K562 (cell line): ENCODE results near the gene ELOVL7. TPM values are rescaled to one million over a fixed set of nuclear protein-coding genes. Genes with fewer than 3 reads are reported as not detected.

Source experiments
- ATF2 ChIP-seq: sonication (generic); formaldehyde crosslinking; IDR thresholded peaks from 2 replicates; pipeline ENCODE4 v1.8.1; 2022; ENCODE audit warnings: missing genetic modification reagents
- BACH1 ChIP-seq: fragments of 200-800 bp; sonication (Bioruptor generic); IDR thresholded peaks from 2 replicates; pipeline ENCODE4 v1.6.1; 2016; ENCODE audit warnings: missing genetic modification characterization, missing compliant biosample characterization
- BCL6 ChIP-seq: fragments of 250-450 bp; sonication (Bioruptor Pico); IDR thresholded peaks from 2 replicates; pipeline ENCODE4 v1.4.0; 2020
- HINFP ChIP-seq: fragments of 450-650 bp; conservative IDR thresholded peaks from 2 replicates; pipeline ENCODE4 v1.6.1; 2016; ENCODE audit warnings: missing genetic modification characterization, low read depth, mild to moderate bottlenecking, control low read depth, missing compliant biosample characterization
- HMBOX1 ChIP-seq: sonication (generic); IDR thresholded peaks from 2 replicates; pipeline ENCODE4 v1.6.1; 2016
- KLF10 ChIP-seq: fragments of 250-450 bp; sonication (Bioruptor Pico); IDR thresholded peaks from 2 replicates; pipeline ENCODE4 v1.6.1; 2021; ENCODE audit warnings: matching md5 sums
- MTA1 ChIP-seq: fragments of 450-650 bp; IDR thresholded peaks from 2 replicates; pipeline ENCODE4 v1.6.1; 2017; ENCODE audit warnings: borderline replicate concordance
- NCOR1 ChIP-seq: fragments of 450-650 bp; IDR thresholded peaks from 2 replicates; pipeline ENCODE4 v1.6.1; 2016; ENCODE audit warnings: mild to moderate bottlenecking, moderate library complexity
- PRPF4 ChIP-seq: fragments of 200-400 bp; formaldehyde crosslinking; IDR thresholded peaks from one replicate; pipeline ENCODE4 v1.6.1; 2017; ENCODE audit warnings: low read length, low read depth, mild to moderate bottlenecking; ENCODE audit not compliant: insufficient read depth, poor library complexity, severe bottlenecking
- REST ChIP-seq, 2 experiments: fragments of 450-650 bp; formaldehyde crosslinking in 1 of 2; IDR thresholded peaks; 2 replicates each; pipeline versions ENCODE4 v1.4.0 to v1.6.1; 2014 to 2020; ENCODE audit warnings: mild to moderate bottlenecking in 2 of 2, borderline replicate concordance in 1 of 2, low read depth in 1 of 2
- SMC3 ChIP-seq: conservative IDR thresholded peaks from 2 replicates; pipeline ENCODE4 v1.6.1; 2011; ENCODE audit warnings: low read depth, low read length, improper control_type of control experiment; ENCODE audit not compliant: insufficient read depth
- STAT5B ChIP-seq: fragments of 250-450 bp; sonication (Bioruptor Pico); IDR thresholded peaks from 2 replicates; pipeline ENCODE4 v1.8.0; 2021; ENCODE audit warnings: mild to moderate bottlenecking, inconsistent platforms
- TEAD1 ChIP-seq, 2 experiments: fragments of 450-650 bp in 1 of 2; sonication (generic) in 1 of 2; formaldehyde crosslinking; IDR thresholded peaks; 2 replicates each; pipeline versions ENCODE4 v1.4.0 to v1.8.0; 2020 to 2022; ENCODE audit warnings: mild to moderate bottlenecking in 2 of 2, missing genetic modification reagents in 1 of 2
- ZNF75A ChIP-seq: fragments of 450-650 bp; formaldehyde crosslinking; IDR thresholded peaks from 2 replicates; pipeline ENCODE4 v1.4.0; 2020; ENCODE audit warnings: mild to moderate bottlenecking
- polyA plus RNA-seq, 8 experiments: library from polyadenylated mRNA; depleted of rRNA in 4 of 8; stranded (reverse) in 5 of 8; unstranded in 3 of 8; fragments of >200 nt; fragmentation: Nextera tagmentation in 2 of 8; fragmentation: Illumina TruSeq in 1 of 8; extraction: Ambion mirVana in 2 of 8; extraction: Trizol in 1 of 8; gene quantifications; 2 replicates each; pipeline versions ENCODE4 v1.2.1 to v1.2.3, GENCODE V29; 2011 to 2014; ENCODE audit warnings: inconsistent platforms in 1 of 8, missing spikeins in 1 of 8
- total RNA-seq, 7 experiments: library from RNA; depleted of rRNA in 6 of 7; stranded (reverse); fragments of >200 nt in 6 of 7; fragmentation: Illumina TruSeq in 2 of 7; extraction: Trizol in 2 of 7; gene quantifications; 2 replicates each; pipeline versions ENCODE4 v1.2.1 to v1.2.3, GENCODE V29; 2011 to 2021; ENCODE audit warnings: low replicate concordance in 1 of 7

Gene ELOVL7
- total and polyA plus RNA-seq, 9 of the 15 experiments (the other 6 are each of a cell fraction or from before 2014, with no cell fraction given) = 4.5 to 12.3 (median 6.9) TPM

GRCh38 chr5:60820593-60821487 lies 23.2 kb downstream of the ELOVL7 start (continued):
- TF ChIP-seq HMBOX1 (peak; percentile 59; the same call in 1 of the 2 replicates), ATF2 (no peak), BACH1 (tag) (peak; percentile 44; the same call in 1 of the 2 replicates), HINFP (peak; percentile 51; the same call in 1 of the 2 replicates), STAT5B (CRISPR knock-in tag) (no peak), BCL6 (CRISPR knock-in tag) (0 out of 2 replicates have a peak, but pooled peaks have one; percentile 27), REST (IDR thresholded peaks at IDR 0.05; ENCODE audit: borderline replicate concordance) (no peak), REST (CRISPR knock-in tag; IDR thresholded peaks at IDR 0.05; ENCODE audit: low read depth) (no peak), SMC3 (no peak), PRPF4 (no peak), TEAD1 (CRISPR knock-in tag; IDR thresholded peaks at IDR 0.05) (0 out of 4 replicates have a peak, but pooled peaks of 1 of the 2 experiments have one; percentile 9), KLF10 (CRISPR knock-in tag) (no peak), MTA1 (peak; percentile 62; the same call in 1 of the 2 replicates), NCOR1 (peak; percentile 94), ZNF75A (CRISPR knock-in tag) (no peak)
